Aorta (tissue), 5 donors: ENCODE results near the gene MAP6. TPM values are rescaled to one million over a fixed set of nuclear protein-coding genes. Genes with fewer than 3 reads are reported as not detected.

Experiments
- ATAC-seq: fragments of 200-7000 bp; cut with Tn5 transposase; one replicate; pipeline ENCODE4 v1.9.1; 2022; ENCODE audit warnings: moderate library complexity; ENCODE audit not compliant: low FRiP score
- DNase-seq, 2 donors: peaks; one replicate each; pipeline ENCODE4 v3.0.0-alpha.2; 2020
- H3K27ac ChIP-seq, 2 donors: one replicate each; pipeline ENCODE4 v1.5.1; 2013; ENCODE audit warnings: low read length in 2 of 2, mild to moderate bottlenecking in 2 of 2, moderate library complexity in 2 of 2, control low read depth in 1 of 2, inconsistent platforms in 1 of 2, low read depth in 1 of 2
- H3K27me3 ChIP-seq, 2 donors: one replicate each; pipeline ENCODE4 v1.6.1; 2013; ENCODE audit warnings: control low read depth in 1 of 2, low read length in 1 of 2, mild to moderate bottlenecking in 1 of 2, moderate library complexity in 1 of 2; ENCODE audit not compliant: insufficient read depth in 2 of 2, control insufficient read depth in 1 of 2
- H3K36me3 ChIP-seq, 2 donors: one replicate each; pipeline ENCODE4 v1.6.1; 2013; ENCODE audit warnings: control low read depth in 1 of 2, low read length in 1 of 2, mild to moderate bottlenecking in 1 of 2; ENCODE audit not compliant: insufficient read depth in 2 of 2, control insufficient read depth in 1 of 2
- H3K4me1 ChIP-seq, 2 donors: one replicate each; pipeline ENCODE4 v1.6.1; 2013; ENCODE audit warnings: low read length in 2 of 2, control low read depth in 1 of 2, mild to moderate bottlenecking in 1 of 2, moderate library complexity in 1 of 2; ENCODE audit not compliant: insufficient read depth in 2 of 2, control insufficient read depth in 1 of 2
- H3K4me3 ChIP-seq, 2 donors: one replicate each; pipeline ENCODE4 v1.5.1; 2013; ENCODE audit warnings: low read length in 2 of 2, control low read depth in 1 of 2, mild to moderate bottlenecking in 1 of 2
- H3K9me3 ChIP-seq: one replicate; pipeline ENCODE4 v1.6.1; 2013; ENCODE audit warnings: mild to moderate bottlenecking, low read length; ENCODE audit not compliant: control insufficient read depth
- WGBS, 2 donors: extraction: QIAGEN DNeasy Blood & Tissue Kit; methylation state at CpG; one replicate each; pipeline ENCODE4 v1.1.7; 2013; 5-methylcytosine and 5-hydroxymethylcytosine counted together
- intact Hi-C, 2 donors: fragments of 100-400 bp; cut with DNase I; formaldehyde crosslinking; loops; one replicate each; pipeline versions ENCODE4 v1.14.2 to v1.15.0; 2022
- polyA plus RNA-seq, 2 donors: library from polyadenylated mRNA; stranded (reverse); fragments of 200-250 nt; gene quantifications; one replicate each; pipeline ENCODE4 v1.2.3, GENCODE V29; 2013
- total RNA-seq, 2 donors: library from RNA; stranded (reverse); fragmentation: NEBNext Ultra II Directional; extraction: Animal tissue kit (Norgen Biotek cat#: 25700); gene quantifications; one replicate each; pipeline ENCODE4 v1.2.1, GENCODE V29; 2021
- donor health status: healthy with polysubstance abuse.
- donor health status: Bipolar disorder and iron deficiency.
- donor health status: DM: no; HTN: no; CAD: no.
- donor health status: DM: no; HTN: no; CAD: no.
- donor health status: DM: yes; HTN: yes; CAD: no.

Gene MAP6
- total and polyA plus RNA-seq, 4 donors: 6.4 to 16.7 (median 11.3) TPM

DNA sequence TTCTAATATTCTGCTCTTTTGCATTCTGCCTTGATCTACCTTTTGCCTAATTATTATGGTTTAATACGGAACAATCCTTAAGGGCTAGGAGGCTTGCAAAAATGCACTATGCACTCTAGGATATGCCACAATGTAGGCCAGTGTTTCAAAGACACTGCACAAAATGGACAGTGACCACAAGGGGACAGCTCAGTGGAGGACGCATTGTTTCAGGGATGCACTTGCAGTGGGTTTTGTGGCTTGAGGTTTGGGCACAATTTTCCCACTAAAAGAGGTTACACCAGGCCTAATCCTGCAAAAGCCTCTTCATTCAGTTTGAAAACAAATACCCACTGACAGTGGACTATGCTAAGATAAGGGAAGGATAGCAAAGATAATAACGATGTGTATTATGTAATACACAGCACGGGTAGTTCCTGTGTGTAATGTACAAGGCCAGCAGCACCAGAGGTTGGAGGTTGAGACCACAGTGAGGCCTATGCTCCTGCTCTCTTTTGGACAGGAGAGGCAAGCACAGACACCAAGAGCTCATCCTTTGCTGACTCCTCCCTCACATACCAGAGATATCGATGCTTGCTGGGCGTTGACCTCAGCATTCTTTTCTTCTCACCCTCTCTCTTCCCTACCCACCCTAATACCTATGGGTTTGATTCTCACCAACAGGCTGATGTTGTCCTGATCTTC is 12.7 kb downstream of the MAP6 start:
- H3K27ac ChIP-seq: peak overlapping the region in 1 of 2 donors; percentile 8
- H3K27me3 ChIP-seq: no peaks in the 10 kb centered on the region
- H3K9me3 ChIP-seq: no peaks in the 10 kb centered on the region
- H3K4me1 ChIP-seq: peaks cover 0 to 3% of the 10 kb centered on the region in 2 donors
- ATAC-seq (no peak), DNase-seq (no peak)
- H3K36me3 ChIP-seq: no peaks in the 10 kb centered on the region
- intact Hi-C loops: no loop called here
- H3K4me3 ChIP-seq: no peak overlapping the region
- WGBS, 2 donors: 54 to 61% methylated on average over 6 of the region's 6 CpGs

DNA sequence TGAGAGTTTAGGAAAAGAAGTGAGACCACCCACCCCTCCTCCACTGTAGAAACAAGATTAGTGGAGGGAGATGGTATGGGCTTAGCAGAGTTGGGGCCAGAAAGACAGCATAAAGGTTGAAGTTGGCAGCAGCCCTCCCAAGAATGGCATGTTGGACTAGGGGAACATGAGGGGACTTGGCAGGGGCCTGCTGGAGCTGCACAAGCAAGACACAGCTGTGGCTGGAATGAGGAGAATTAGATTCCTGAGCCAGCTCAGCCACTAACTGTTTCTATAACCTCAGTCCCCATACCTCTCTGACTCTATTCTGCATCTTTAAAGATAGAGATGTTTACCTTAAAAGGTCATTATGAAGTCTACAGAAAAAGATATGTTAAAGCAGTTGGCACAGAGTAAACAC is 13.2 kb downstream of the MAP6 start:
- DNase-seq: no peak
- Histone ChIP-seq H3K4me1 (peaks cover 0 to 3% of the 10 kb centered on the region in 2 donors), H3K36me3 (no peaks in the 10 kb centered on the region), H3K27me3 (no peaks in the 10 kb centered on the region), H3K27ac (no peak overlapping the region), H3K4me3 (no peak overlapping the region), H3K9me3 (no peaks in the 10 kb centered on the region)
- intact Hi-C loops: no loop called here
- no peak for ATAC-seq

DNA sequence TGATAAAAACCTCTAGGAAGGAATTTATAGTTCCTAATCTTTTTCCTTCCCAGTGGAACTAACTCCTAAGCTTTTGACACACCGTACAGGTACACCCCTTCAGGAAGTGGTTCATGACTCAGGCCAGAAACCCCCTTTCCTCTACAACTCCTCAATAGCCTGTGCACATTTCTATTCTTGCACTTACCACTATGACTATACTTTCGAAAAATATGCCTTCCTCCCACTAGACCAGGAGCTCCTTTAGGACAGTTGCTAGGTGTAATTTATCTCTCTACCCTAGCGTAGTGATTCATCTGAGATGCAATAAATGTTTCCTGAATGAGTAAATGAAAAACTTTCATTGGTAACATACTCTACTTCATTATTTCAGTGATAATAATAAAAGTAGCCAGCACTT is 14.5 kb downstream of the MAP6 start:
- ATAC-seq: no peak

DNA sequence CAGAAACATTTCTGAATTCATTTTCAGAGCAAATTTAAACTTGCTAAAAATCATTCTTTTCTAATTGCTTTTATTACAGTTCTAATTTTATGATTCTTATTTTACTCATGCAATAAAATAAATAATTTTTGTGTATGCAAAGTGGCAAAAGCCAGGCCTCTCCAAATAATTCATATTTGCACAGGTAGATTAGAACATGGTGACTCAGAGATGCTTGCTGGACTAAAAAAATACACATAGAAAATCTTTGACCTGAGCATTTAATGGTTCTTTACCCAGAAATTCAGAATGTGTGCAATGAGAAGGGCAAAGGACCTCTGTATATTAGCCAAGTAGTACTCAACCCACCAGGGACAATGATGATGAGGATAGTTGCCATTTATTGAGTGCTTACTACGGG is 15.3 kb downstream of the MAP6 start:
- intact Hi-C loops: no loop called here
- H3K27ac ChIP-seq: no peak overlapping the region
- DNase-seq (no peak), ATAC-seq (no peak)
- peaks cover 0 to 3% of the 10 kb centered on the region in 2 donors for H3K4me1 ChIP-seq
- no peaks in the 10 kb centered on the region for H3K9me3 ChIP-seq
- H3K27me3 ChIP-seq: no peaks in the 10 kb centered on the region
- WGBS, 2 donors: 99 to 100% methylated on average over 1 of the region's 1 CpG
- H3K4me3 ChIP-seq: no peak overlapping the region
- no peaks in the 10 kb centered on the region for H3K36me3 ChIP-seq

More for the DNA sequence above, 14.5 kb downstream of the MAP6 start:
- no peaks in the 10 kb centered on the region for H3K36me3 ChIP-seq
- no peak overlapping the region for H3K27ac ChIP-seq
- WGBS, 2 donors: 74% methylated on average over 3 of the region's 3 CpGs
- DNase-seq: no peak
- intact Hi-C loops: no loop called here
- peaks cover 0 to 3% of the 10 kb centered on the region in 2 donors for H3K4me1 ChIP-seq
- H3K9me3 ChIP-seq: no peaks in the 10 kb centered on the region
- H3K27me3 ChIP-seq: no peaks in the 10 kb centered on the region
- H3K4me3 ChIP-seq: no peak overlapping the region

DNA sequence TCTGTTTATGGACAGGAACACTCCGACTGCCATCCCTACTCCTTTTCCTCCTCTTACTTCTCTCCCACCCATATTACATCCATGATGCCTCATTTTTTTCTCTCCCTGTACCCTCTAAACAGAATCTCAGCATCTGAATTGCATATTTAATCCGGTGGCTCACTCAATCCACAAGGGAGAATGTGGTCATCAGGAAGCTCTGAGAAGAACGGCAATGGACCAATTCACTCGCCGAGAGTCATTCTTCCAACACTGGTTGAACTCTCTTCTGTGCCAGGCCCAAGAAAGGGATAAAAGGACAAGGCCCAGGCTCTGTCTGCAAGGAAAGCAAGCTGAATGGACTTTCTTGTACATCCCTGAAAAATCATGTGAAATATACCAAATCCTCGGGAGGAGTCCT is 15.9 kb downstream of the MAP6 start:
- ATAC-seq: no peak
- H3K9me3 ChIP-seq: no peaks in the 10 kb centered on the region

DNA sequence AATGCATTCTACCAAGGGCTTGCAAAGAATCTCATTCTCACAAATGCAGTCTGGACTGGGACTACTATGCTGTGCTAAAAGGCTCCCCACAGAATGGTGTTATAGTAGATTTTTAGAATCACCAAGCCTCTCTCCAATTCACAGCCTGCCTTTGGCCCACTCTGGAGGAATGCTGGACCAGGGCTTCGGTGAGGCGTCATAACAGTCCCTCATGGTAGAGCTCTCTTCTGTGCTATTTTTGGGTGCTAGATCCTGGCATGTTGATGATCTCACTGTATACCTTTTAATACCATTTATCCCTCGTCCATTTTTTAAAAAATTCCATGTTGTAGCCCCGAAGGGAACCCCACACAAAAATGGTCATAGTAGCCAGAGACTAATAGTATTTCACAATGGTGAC is 17.6 kb downstream of the MAP6 start:
- Histone ChIP-seq H3K27me3 (no peaks in the 10 kb centered on the region), H3K9me3 (no peaks in the 10 kb centered on the region), H3K4me3 (no peak overlapping the region), H3K4me1 (peaks cover 0 to 3% of the 10 kb centered on the region in 2 donors), H3K36me3 (no peaks in the 10 kb centered on the region), H3K27ac (no peak overlapping the region)
- WGBS, 2 donors: 49 to 54% methylated on average over 4 of the region's 4 CpGs
- intact Hi-C loops: no loop called here
- DNase-seq: no peak
- ATAC-seq: no peak

More for the DNA sequence above, 15.9 kb downstream of the MAP6 start:
- no peaks in the 10 kb centered on the region for H3K36me3 ChIP-seq
- no peaks in the 10 kb centered on the region for H3K27me3 ChIP-seq
- H3K4me1 ChIP-seq: peaks cover 0 to 3% of the 10 kb centered on the region in 2 donors
- WGBS, 2 donors: 82 to 94% methylated on average over 6 of the region's 6 CpGs
- H3K27ac ChIP-seq: no peak overlapping the region
- intact Hi-C loops: no loop called here
- H3K4me3 ChIP-seq: no peak overlapping the region
- DNase-seq: no peak

DNA sequence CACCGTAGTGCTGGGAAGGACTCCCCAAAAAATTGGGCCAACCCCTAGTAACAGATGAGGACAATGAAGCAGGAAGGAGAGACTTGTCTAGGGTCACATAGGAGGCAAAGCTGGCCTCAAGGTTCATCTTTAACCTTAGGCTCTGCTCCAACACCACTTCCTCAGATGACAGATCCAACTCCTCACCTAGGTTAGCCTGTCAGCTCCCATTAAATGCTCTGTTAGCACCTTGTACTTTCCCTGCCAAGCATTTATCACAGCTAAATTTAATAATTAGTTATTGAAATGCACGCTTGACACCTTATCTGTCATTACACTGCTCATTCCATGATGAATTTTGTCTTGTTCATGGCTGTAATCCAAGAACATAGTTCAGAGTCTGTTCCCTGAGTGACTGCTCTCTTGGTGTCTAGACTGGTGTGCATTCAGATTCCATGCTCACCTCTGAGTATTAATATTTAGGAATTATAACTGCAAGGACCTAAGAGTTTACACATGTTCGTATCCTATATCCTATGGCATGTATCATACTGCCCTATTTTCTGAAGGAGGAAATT is 18.6 kb downstream of the MAP6 start:
- Histone ChIP-seq H3K9me3 (no peaks in the 10 kb centered on the region), H3K27me3 (no peaks in the 10 kb centered on the region), H3K36me3 (no peaks in the 10 kb centered on the region), H3K27ac (no peak overlapping the region), H3K4me3 (no peak overlapping the region), H3K4me1 (no peaks in the 10 kb centered on the region)
- DNase-seq (no peak), ATAC-seq (no peak)
- 95 to 96% methylated on average over 3 of the region's 3 CpGs for whole genome bisulfite sequencing, 2 donors
- intact Hi-C loops: no loop called here

DNA sequence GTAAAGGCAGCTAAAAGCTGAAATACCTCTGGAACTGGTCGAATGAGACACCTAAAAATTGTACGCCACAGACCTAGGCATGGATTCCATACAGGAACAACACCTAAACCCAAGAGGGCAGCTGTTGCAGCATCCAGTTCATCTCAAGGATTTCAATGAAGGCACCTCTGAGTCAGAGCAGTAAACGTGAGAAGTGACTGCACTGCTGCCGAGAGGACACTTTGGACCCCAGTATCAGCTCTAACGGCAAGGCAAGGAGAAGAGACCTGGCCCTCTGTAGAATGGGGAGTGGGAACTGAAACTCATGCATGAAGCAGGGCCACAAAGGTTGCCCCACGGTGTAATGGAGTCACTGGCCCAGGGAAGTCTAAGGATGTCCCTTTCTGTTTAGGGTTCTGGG is 23.9 kb downstream of the MAP6 start:
- intact Hi-C loops: no loop called here
- no peaks in the 10 kb centered on the region for H3K27me3 ChIP-seq
- DNase-seq (no peak), ATAC-seq (no peak)
- H3K36me3 ChIP-seq: no peaks in the 10 kb centered on the region
- WGBS, 2 donors: 82 to 84% methylated on average over 6 of the region's 6 CpGs
- H3K27ac ChIP-seq: no peak overlapping the region
- H3K9me3 ChIP-seq: no peaks in the 10 kb centered on the region
- H3K4me1 ChIP-seq: no peaks in the 10 kb centered on the region
- no peak overlapping the region for H3K4me3 ChIP-seq

DNA sequence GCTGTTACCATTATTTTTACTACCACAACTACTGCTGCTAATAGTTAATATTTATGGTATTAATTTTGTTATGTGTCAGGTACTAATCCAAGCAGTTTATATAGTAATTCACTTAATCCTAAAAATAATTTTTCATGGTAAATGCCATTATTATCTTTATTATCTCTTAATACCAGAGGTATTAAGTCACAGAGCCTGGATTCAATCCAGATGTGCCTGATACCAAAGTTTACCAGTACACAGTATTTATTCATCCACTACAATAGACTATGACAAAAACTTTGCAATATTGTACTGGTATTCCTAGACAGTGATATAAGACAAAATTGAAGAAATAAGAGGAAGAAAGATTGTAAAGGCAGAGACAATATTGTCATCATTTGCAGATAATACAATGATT is 24.5 kb downstream of the MAP6 start:
- Histone ChIP-seq H3K36me3 (no peaks in the 10 kb centered on the region), H3K27ac (no peak overlapping the region), H3K27me3 (no peaks in the 10 kb centered on the region), H3K4me3 (no peak overlapping the region), H3K4me1 (peaks cover 0 to under 1% of the 10 kb centered on the region in 2 donors), H3K9me3 (no peaks in the 10 kb centered on the region)
- no peak for ATAC-seq
- no peak for DNase-seq
- intact Hi-C loops: no loop called here
